Hepatocyte (in vitro differentiated cells): ENCODE measurements around the gene EEIG2. TPM values are rescaled to one million over a fixed set of nuclear protein-coding genes. Genes with fewer than 3 reads are reported as not detected.

Experiments used
- DNase-seq: peaks from one replicate; pipeline ENCODE4 v3.0.0-alpha.2; 2016; ENCODE audit warnings: low spot score
- H2AFZ ChIP-seq: fragments of 200-600 bp; sonication (generic); 2 replicates; pipeline ENCODE4 v1.6.0; 2016; ENCODE audit warnings: antibody characterized with exemption, mild to moderate bottlenecking
- H3K27ac ChIP-seq: fragments of 200-600 bp; sonication (generic); 2 replicates; pipeline ENCODE4 v1.5.1; 2016; ENCODE audit warnings: mild to moderate bottlenecking
- H3K27me3 ChIP-seq: fragments of 200-600 bp; sonication (generic); 2 replicates; pipeline ENCODE4 v1.6.1; 2016
- H3K36me3 ChIP-seq: fragments of 200-600 bp; sonication (generic); replicated peaks from 2 replicates; pipeline ENCODE4 v1.5.1; 2016; ENCODE audit warnings: low read depth; ENCODE audit not compliant: insufficient read depth
- H3K4me1 ChIP-seq: fragments of 200-600 bp; sonication (generic); 2 replicates; pipeline ENCODE4 v1.5.1; 2016; ENCODE audit warnings: mild to moderate bottlenecking, moderate library complexity; ENCODE audit not compliant: insufficient read depth
- H3K4me2 ChIP-seq: fragments of 200-600 bp; sonication (generic); 2 replicates; pipeline ENCODE4 v1.6.0; 2016
- H3K4me3 ChIP-seq: fragments of 200-600 bp; sonication (generic); 2 replicates; pipeline ENCODE4 v1.5.1; 2016; ENCODE audit warnings: mild to moderate bottlenecking
- H3K79me2 ChIP-seq: fragments of 200-600 bp; sonication (generic); 2 replicates; pipeline ENCODE4 v1.6.0; 2017; ENCODE audit warnings: mild to moderate bottlenecking
- H3K9me2 ChIP-seq: fragments of 200-600 bp; sonication (generic); replicated peaks from 2 replicates; pipeline ENCODE4 v1.6.0; 2017; ENCODE audit warnings: mild to moderate bottlenecking; ENCODE audit not compliant: insufficient read depth
- H3K9me3 ChIP-seq: fragments of 200-600 bp; sonication (generic); 2 replicates; pipeline ENCODE4 v1.5.1; 2016; ENCODE audit warnings: low read depth, mild to moderate bottlenecking
- H4K20me1 ChIP-seq: fragments of 200-600 bp; sonication (generic); 2 replicates; pipeline ENCODE4 v1.6.0; 2016; ENCODE audit warnings: mild to moderate bottlenecking; ENCODE audit not compliant: insufficient read depth, poor library complexity, severe bottlenecking
- EZH2 ChIP-seq: fragments of 200-600 bp; sonication (generic); IDR thresholded peaks from 2 replicates; pipeline ENCODE4 v1.6.1; 2016; ENCODE audit warnings: antibody characterized with exemption, mild to moderate bottlenecking, borderline replicate concordance
- EZH2phosphoT487 ChIP-seq: fragments of 200-600 bp; sonication (generic); IDR thresholded peaks from one replicate; pipeline ENCODE4 v1.6.1; 2018; ENCODE audit warnings: antibody characterized with exemption, mild to moderate bottlenecking, low read depth, moderate library complexity; ENCODE audit not compliant: unreplicated experiment, severe bottlenecking
- WGBS: methylation state at CpG from one replicate; pipeline ENCODE4 v1.1.6; 2016; ENCODE audit warnings: low lambda C conversion rate; ENCODE audit errors: missing lambda C conversion rate; 5-methylcytosine and 5-hydroxymethylcytosine counted together
- polyA plus RNA-seq: library from polyadenylated mRNA; unstranded; fragments of >200 nt; fragmentation: Nextera tagmentation; extraction: Ambion mirVana; gene quantifications from 2 replicates; pipeline ENCODE4 v1.2.1, GENCODE V29; 2016
- total RNA-seq: library from RNA; depleted of rRNA; stranded (reverse); fragments of >200 nt; gene quantifications from 2 replicates; pipeline ENCODE4 v1.2.3, GENCODE V29; 2014
- TF ChIP-seq, protein P1 (sequence below): fragments of 200-600 bp; sonication (generic); IDR thresholded peaks from 2 replicates; pipeline ENCODE4 v1.5.1; 2016; ENCODE audit warnings: antibody characterized with exemption, mild to moderate bottlenecking; ENCODE audit not compliant: poor library complexity

Gene EEIG2
- total and polyA plus RNA-seq, 2 experiments from 2014 or later, result 5.1 to 16.0 TPM

DNA sequence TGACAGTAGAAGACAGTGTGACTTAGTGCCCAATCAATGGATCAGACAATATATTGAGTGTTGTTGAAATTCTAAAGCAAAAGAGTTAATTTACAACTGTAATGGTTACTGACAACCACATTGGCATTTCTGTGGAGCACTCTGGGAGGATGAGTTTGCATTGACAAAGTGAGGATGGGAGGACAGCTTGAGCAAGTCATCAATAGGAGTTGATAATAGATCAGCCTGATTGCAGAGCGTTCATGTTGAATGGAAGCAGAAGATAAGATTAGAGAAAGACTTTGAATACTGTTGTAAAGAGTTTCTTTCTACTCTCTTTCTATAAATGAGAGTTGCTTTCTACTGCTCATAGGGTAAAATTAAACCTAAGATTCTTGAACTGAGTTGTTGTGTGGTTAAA is 3.9 kb downstream of the EEIG2 start:
- Histone ChIP-seq H3K79me2 (peaks cover 65% of the 10 kb centered on the region), H3K27ac (no peak overlapping the region), H3K9me2 (no peaks in the 10 kb centered on the region), H3K4me1 (peaks cover 13% of the 10 kb centered on the region), H3K36me3 (no peaks in the 10 kb centered on the region), H3K4me3 (no peak overlapping the region), H2AFZ (no peak overlapping the region), H4K20me1 (peaks cover 11% of the 10 kb centered on the region), H3K27me3 (no peaks in the 10 kb centered on the region), H3K4me2 (no peak overlapping the region), H3K9me3 (no peaks in the 10 kb centered on the region)
- no peak for DNase-seq
- no peak for TF ChIP-seq EZH2phosphoT487
- TF ChIP-seq, protein P1, sequence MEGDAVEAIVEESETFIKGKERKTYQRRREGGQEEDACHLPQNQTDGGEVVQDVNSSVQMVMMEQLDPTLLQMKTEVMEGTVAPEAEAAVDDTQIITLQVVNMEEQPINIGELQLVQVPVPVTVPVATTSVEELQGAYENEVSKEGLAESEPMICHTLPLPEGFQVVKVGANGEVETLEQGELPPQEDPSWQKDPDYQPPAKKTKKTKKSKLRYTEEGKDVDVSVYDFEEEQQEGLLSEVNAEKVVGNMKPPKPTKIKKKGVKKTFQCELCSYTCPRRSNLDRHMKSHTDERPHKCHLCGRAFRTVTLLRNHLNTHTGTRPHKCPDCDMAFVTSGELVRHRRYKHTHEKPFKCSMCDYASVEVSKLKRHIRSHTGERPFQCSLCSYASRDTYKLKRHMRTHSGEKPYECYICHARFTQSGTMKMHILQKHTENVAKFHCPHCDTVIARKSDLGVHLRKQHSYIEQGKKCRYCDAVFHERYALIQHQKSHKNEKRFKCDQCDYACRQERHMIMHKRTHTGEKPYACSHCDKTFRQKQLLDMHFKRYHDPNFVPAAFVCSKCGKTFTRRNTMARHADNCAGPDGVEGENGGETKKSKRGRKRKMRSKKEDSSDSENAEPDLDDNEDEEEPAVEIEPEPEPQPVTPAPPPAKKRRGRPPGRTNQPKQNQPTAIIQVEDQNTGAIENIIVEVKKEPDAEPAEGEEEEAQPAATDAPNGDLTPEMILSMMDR, result no peak
- no peak for TF ChIP-seq EZH2
- 68% methylated on average over 1 of the region's 1 CpG for WGBS

DNA sequence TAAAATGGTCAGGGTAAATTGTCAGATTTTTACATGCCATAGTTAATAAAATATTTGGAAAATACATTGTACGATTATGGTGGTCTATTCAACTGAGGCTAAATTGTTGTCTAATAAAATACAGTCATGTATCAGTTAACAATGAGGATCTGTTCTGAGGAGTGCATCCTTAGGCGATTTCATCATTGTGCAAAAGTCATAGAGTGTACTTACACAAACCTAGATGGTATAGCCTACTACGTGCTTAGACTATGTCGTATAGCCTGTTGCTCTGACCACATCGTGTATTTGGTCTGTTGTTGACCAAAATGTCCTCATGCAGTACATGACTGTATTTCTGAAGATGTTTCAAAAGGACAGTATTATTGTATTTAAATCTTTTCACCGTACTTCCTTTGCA is 5.2 kb downstream of the EEIG2 start:
- Histone ChIP-seq H3K9me2 (no peaks in the 10 kb centered on the region), H3K36me3 (no peaks in the 10 kb centered on the region), H3K4me1 (peaks cover 13% of the 10 kb centered on the region), H3K27ac (no peak overlapping the region), H4K20me1 (peaks cover 11% of the 10 kb centered on the region), H2AFZ (no peak overlapping the region), H3K27me3 (no peaks in the 10 kb centered on the region), H3K4me3 (no peak overlapping the region), H3K79me2 (peaks cover 77% of the 10 kb centered on the region), H3K9me3 (no peaks in the 10 kb centered on the region), H3K4me2 (no peak overlapping the region)
- no peak for TF ChIP-seq EZH2phosphoT487
- TF ChIP-seq, protein P1, result no peak
- TF ChIP-seq EZH2, result no peak
- WGBS, result 90% methylated on average over 6 of the region's 6 CpGs
- DNase-seq, result no peak

DNA sequence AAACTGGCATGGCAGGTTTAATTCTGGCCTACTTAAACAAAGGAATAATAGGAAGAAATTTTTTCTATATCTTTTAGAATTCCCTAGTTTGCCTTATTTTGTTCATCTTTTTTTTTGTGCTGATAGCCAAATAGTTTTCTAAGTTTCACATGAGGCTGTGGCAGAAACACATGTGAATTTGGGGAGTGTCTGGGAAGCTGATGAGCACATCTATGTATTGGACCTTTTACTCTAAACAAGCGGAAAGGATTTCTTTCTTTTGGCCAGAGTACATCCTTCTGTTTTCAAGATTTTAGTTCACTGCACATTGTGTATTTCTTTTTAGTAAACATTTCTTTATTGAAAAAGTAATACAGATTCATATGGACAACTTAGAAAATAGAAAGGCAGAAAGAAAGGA is 5.6 kb downstream of the EEIG2 start:
- no peak overlapping the region for H3K27ac ChIP-seq
- H3K4me3 ChIP-seq, result no peak overlapping the region
- H4K20me1 ChIP-seq, result peaks cover 11% of the 10 kb centered on the region
- H3K4me1 ChIP-seq, result peaks cover 13% of the 10 kb centered on the region
- no peaks in the 10 kb centered on the region for H3K9me3 ChIP-seq
- no peak overlapping the region for H2AFZ ChIP-seq
- 96% methylated on average over 1 of the region's 1 CpG for WGBS
- H3K79me2 ChIP-seq, result peaks cover 79% of the 10 kb centered on the region
- H3K4me2 ChIP-seq, result no peak overlapping the region
- H3K36me3 ChIP-seq, result no peaks in the 10 kb centered on the region
- no peaks in the 10 kb centered on the region for H3K27me3 ChIP-seq
- no peaks in the 10 kb centered on the region for H3K9me2 ChIP-seq
- no peak for TF ChIP-seq EZH2
- no peak for TF ChIP-seq EZH2phosphoT487
- TF ChIP-seq, protein P1, result no peak
- DNase-seq, result no peak

DNA sequence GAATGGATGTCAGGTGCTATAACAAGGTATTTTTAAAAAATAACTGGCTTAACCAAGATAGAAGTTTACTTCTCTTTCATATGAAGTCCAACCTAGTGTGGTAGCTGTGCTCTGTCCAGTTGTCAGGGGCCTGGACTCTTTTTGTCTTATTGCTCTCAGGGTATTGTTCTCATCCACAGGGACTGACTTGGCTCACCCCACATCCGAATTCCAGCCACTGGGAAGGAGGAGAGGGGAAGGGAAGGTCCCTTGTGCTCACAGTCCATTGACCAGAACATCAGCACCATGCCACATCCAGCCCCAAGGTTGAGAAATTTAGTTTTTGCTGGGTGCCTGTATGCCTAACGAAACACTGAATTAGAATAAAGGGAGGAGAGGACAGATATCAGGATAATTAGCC is 8.7 kb downstream of the EEIG2 start:
- H3K27me3 ChIP-seq, result no peaks in the 10 kb centered on the region
- peaks cover 1% of the 10 kb centered on the region for H4K20me1 ChIP-seq
- WGBS, result 90% methylated on average over 2 of the region's 2 CpGs
- H3K27ac ChIP-seq, result no peak overlapping the region
- no peaks in the 10 kb centered on the region for H3K9me3 ChIP-seq
- peaks cover 67% of the 10 kb centered on the region for H3K79me2 ChIP-seq
- no peaks in the 10 kb centered on the region for H3K4me1 ChIP-seq
- H3K36me3 ChIP-seq, result no peaks in the 10 kb centered on the region
- H3K4me3 ChIP-seq, result no peak overlapping the region
- H3K4me2 ChIP-seq, result no peak overlapping the region
- TF ChIP-seq, protein P1, result no peak
- no peak for TF ChIP-seq EZH2phosphoT487
- TF ChIP-seq EZH2, result no peak
- DNase-seq, result no peak
- H3K9me2 ChIP-seq, result no peaks in the 10 kb centered on the region
- H2AFZ ChIP-seq, result no peak overlapping the region
